MM.1S (cell line): ENCODE measurements around the gene LTO1.

ENCODE experiments used
- EZH2 ChIP-seq: fragments of 300-600 bp; sonication (generic); optimal IDR thresholded peaks from 2 replicates; pipeline ENCODE3; 2017; ENCODE audit warnings: low read depth, mild to moderate bottlenecking, antibody characterized with exemption, low read length, mixed read lengths
- EZH2phosphoT487 ChIP-seq: fragments of 300-600 bp; sonication (generic); IDR thresholded peaks from 2 replicates; pipeline ENCODE4 v1.6.1; 2018; ENCODE audit warnings: antibody characterized with exemption, low read length
- TF ChIP-seq, protein P1 (sequence below): fragments of 300-600 bp; sonication (generic); IDR thresholded peaks from 2 replicates; pipeline ENCODE4 v1.5.1; 2016; ENCODE audit warnings: antibody characterized with exemption, low read length, mixed read lengths

DNA sequence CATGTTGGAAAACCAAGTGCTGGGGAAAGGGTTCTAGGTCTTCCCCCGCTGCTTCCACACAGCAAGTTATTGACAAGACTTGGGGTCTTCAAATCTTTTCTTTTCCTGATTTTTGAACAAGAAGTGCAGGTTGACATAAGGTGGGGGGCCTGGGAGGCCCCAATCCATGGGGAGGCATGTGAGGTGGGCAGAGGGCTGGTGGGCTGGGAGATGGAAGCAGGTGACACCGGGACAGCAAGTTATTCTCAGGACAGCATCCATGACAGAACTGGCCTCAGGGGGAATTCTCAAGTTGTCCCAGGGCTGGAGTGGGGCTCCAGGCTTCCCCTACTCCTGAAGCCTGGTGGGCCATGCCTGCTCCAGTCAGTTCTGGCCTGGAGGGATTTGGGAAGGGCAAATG is 23.2 kb upstream of the LTO1 start:
- no peak for TF ChIP-seq EZH2
- TF ChIP-seq, protein P1, sequence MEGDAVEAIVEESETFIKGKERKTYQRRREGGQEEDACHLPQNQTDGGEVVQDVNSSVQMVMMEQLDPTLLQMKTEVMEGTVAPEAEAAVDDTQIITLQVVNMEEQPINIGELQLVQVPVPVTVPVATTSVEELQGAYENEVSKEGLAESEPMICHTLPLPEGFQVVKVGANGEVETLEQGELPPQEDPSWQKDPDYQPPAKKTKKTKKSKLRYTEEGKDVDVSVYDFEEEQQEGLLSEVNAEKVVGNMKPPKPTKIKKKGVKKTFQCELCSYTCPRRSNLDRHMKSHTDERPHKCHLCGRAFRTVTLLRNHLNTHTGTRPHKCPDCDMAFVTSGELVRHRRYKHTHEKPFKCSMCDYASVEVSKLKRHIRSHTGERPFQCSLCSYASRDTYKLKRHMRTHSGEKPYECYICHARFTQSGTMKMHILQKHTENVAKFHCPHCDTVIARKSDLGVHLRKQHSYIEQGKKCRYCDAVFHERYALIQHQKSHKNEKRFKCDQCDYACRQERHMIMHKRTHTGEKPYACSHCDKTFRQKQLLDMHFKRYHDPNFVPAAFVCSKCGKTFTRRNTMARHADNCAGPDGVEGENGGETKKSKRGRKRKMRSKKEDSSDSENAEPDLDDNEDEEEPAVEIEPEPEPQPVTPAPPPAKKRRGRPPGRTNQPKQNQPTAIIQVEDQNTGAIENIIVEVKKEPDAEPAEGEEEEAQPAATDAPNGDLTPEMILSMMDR = no peak
- TF ChIP-seq EZH2phosphoT487 = no peak
